HCT116 (cell line): Measurements from ENCODE around the gene DDX19B. TPM values are rescaled to one million over a fixed set of nuclear protein-coding genes. Genes with fewer than 3 reads are reported as not detected.

ENCODE experiments used
- ATAC-seq: fragments of 200-7000 bp; cut with Tn5 transposase; 2 replicates; pipeline ENCODE4 v1.9.1; 2020; ENCODE audit warnings: mild to moderate bottlenecking, moderate library complexity
- BruUV-seq: library from RNA; stranded (reverse); fragments of 400-500 nt; replicated peaks from 2 replicates; lab custom pipeline; 2021; lab: Mats Ljungman, UMichigan
- CTCF ChIA-PET: fragments of 300-600 bp; sonication (Branson Sonifier 250); formaldehyde crosslinking; loops from one replicate; lab custom pipeline; 2021; ENCODE audit warnings: antibody characterized with exemption; lab: Charles Lee
- POLR2A ChIA-PET: fragments of 300-600, 350-600 bp; sonication (Branson Sonifier 250); formaldehyde crosslinking; loops from one replicate; lab custom pipeline; 2021; ENCODE audit warnings: antibody characterized with exemption; lab: Charles Lee
- RAD21 ChIA-PET, 2 experiments: fragments of 300-600 bp; sonication (Branson Sonifier 250); formaldehyde crosslinking; loops; one replicate each; lab custom pipeline; 2023; ENCODE audit warnings: low total read pairs in 2 of 2; ENCODE audit not compliant: uncharacterized antibody in 2 of 2, unreplicated experiment in 2 of 2, low non-redundant PET in 1 of 2; lab: Charles Lee
- DNase-seq: peaks from one replicate; pipeline ENCODE4 v3.0.0-alpha.2; 2010; ENCODE audit warnings: low read depth, low spot score
- H2AFZ ChIP-seq: fragments of 200-600 bp; shearing (Covaris generic), sonication (generic); 2 replicates; pipeline ENCODE4 v1.6.1; 2017; ENCODE audit warnings: low read depth, mixed run types, mixed read lengths, antibody characterized with exemption, low read length; ENCODE audit not compliant: poor library complexity, severe bottlenecking
- H3K27ac ChIP-seq: 2 replicates; pipeline ENCODE4 v1.5.1; 2012; ENCODE audit warnings: low read depth, low read length
- H3K27me3 ChIP-seq: fragments of 200-600 bp; sonication (generic); 2 replicates; pipeline ENCODE4 v1.6.1; 2016; ENCODE audit warnings: mixed run types, low read length, mixed read lengths; ENCODE audit not compliant: insufficient read depth
- H3K36me3 ChIP-seq, 2 experiments: fragments of 200-500 bp in 1 of 2; fragments of 200-600 bp in 1 of 2; sonication (Bioruptor generic) in 1 of 2; sonication (generic) in 1 of 2; 2 replicates each; pipeline versions ENCODE4 v1.5.1 to v1.6.1; 2014 to 2016; ENCODE audit warnings: low read length in 2 of 2, inconsistent platforms in 1 of 2, mixed read lengths in 1 of 2, mixed run types in 1 of 2; ENCODE audit not compliant: insufficient read depth in 2 of 2, control insufficient read depth in 1 of 2
- H3K4me1 ChIP-seq, 2 experiments: fragments of 200-600 bp in 1 of 2; sonication (generic) in 1 of 2; 2 replicates each; pipeline versions ENCODE4 v1.5.1 to v1.6.1; 2012 to 2017; ENCODE audit warnings: low read length in 2 of 2, inconsistent platforms in 1 of 2, mild to moderate bottlenecking in 1 of 2, mixed read lengths in 1 of 2, mixed run types in 1 of 2, moderate library complexity in 1 of 2; ENCODE audit not compliant: insufficient read depth in 2 of 2, control insufficient read depth in 1 of 2
- H3K4me2 ChIP-seq: fragments of 200-600 bp; sonication (generic); 2 replicates; pipeline ENCODE4 v1.6.1; 2017; ENCODE audit warnings: mixed run types, low read length, mixed read lengths
- H3K4me3 ChIP-seq, 2 experiments: fragments of 200-600 bp in 1 of 2; sonication (generic) in 1 of 2; replicated peaks in 1 of 2; 2 replicates each; pipeline ENCODE4 v1.5.1; 2011 to 2016; ENCODE audit warnings: low read length in 2 of 2, control low read depth in 1 of 2, low read depth in 1 of 2, mild to moderate bottlenecking in 1 of 2, mixed read lengths in 1 of 2, mixed run types in 1 of 2
- H3K79me2 ChIP-seq: fragments of 200-600 bp; sonication (generic); 2 replicates; pipeline ENCODE4 v1.6.1; 2017; ENCODE audit warnings: mild to moderate bottlenecking, mixed run types, low read length, moderate library complexity, mixed read lengths; ENCODE audit not compliant: insufficient read depth
- H3K9ac ChIP-seq: fragments of 200-600 bp; sonication (generic); 2 replicates; pipeline ENCODE4 v1.6.1; 2016; ENCODE audit warnings: low read length, mixed read lengths
- H3K9me2 ChIP-seq: fragments of 200-600 bp; sonication (generic), shearing (Covaris generic); 2 replicates; pipeline ENCODE4 v1.6.1; 2017; ENCODE audit warnings: mixed run types, mild to moderate bottlenecking, moderate library complexity; ENCODE audit not compliant: insufficient read depth
- H3K9me3 ChIP-seq, 2 experiments: fragments of 200-500 bp in 1 of 2; fragments of 200-600 bp in 1 of 2; sonication (Bioruptor generic) in 1 of 2; sonication (generic) in 1 of 2; 2 replicates each; pipeline ENCODE4 v1.6.1; 2014 to 2017; ENCODE audit warnings: low read length in 2 of 2, mixed read lengths in 2 of 2, inconsistent platforms in 1 of 2, low read depth in 1 of 2, mild to moderate bottlenecking in 1 of 2, mixed run types in 1 of 2, moderate library complexity in 1 of 2; ENCODE audit not compliant: control insufficient read depth in 1 of 2, insufficient read depth in 1 of 2
- H4K20me1 ChIP-seq: fragments of 200-600 bp; sonication (generic), shearing (Covaris generic); 2 replicates; pipeline ENCODE4 v1.6.1; 2017; ENCODE audit warnings: mixed run types, mild to moderate bottlenecking, moderate library complexity; ENCODE audit not compliant: insufficient read depth
- CEBPB ChIP-seq: IDR thresholded peaks from 2 replicates; pipeline ENCODE4 v1.6.1; 2012; ENCODE audit warnings: low read depth
- EZH2 ChIP-seq: fragments of 200-600 bp; sonication (generic); IDR thresholded peaks from 2 replicates; pipeline ENCODE4 v1.6.1; 2017; ENCODE audit warnings: antibody characterized with exemption, mixed run types
- FOSL1 ChIP-seq: IDR thresholded peaks from 2 replicates; pipeline ENCODE4 v1.6.1; 2012; ENCODE audit warnings: low read depth
- POLR2A ChIP-seq: IDR thresholded peaks from 2 replicates; pipeline ENCODE4 v1.7.0; 2011; ENCODE audit warnings: borderline replicate concordance; ENCODE audit not compliant: insufficient read depth, insufficient read length; ENCODE audit errors: extremely low read depth
- POLR2AphosphoS5 ChIP-seq: IDR thresholded peaks from 2 replicates; pipeline ENCODE4 v1.6.1; 2011; ENCODE audit warnings: mild to moderate bottlenecking, low read depth, low read length, moderate library complexity
- SRF ChIP-seq: IDR thresholded peaks from 2 replicates; pipeline ENCODE4 v1.6.1; 2012; ENCODE audit warnings: low read depth
- TCF7L2 ChIP-seq: IDR thresholded peaks from 2 replicates; pipeline ENCODE4 v1.7.0; 2011; ENCODE audit warnings: borderline replicate concordance, inconsistent platforms; ENCODE audit not compliant: insufficient read depth, insufficient read length; ENCODE audit errors: extremely low read depth
- YY1 ChIP-seq: IDR thresholded peaks from 2 replicates; pipeline ENCODE4 v1.6.1; 2011; ENCODE audit warnings: low read length, low read depth, moderate library complexity, mild to moderate bottlenecking; ENCODE audit not compliant: insufficient replicate concordance; ENCODE audit errors: extremely low read depth
- ZFX ChIP-seq: fragments of 450-650 bp; IDR thresholded peaks from 2 replicates; pipeline ENCODE4 v1.6.1; 2017
- ZNF274 ChIP-seq: fragments of 200-500 bp; sonication (Bioruptor generic); IDR thresholded peaks from 2 replicates; pipeline ENCODE4 v1.6.1; 2014; ENCODE audit warnings: mild to moderate bottlenecking, low read depth, low read length, inconsistent platforms
- intact Hi-C: fragments of 100-400 bp; cut with micrococcal nuclease; formaldehyde crosslinking; loops from 2 replicates; pipeline ENCODE4 v1.10.0; 2022
- total RNA-seq: library from RNA; stranded (reverse); gene quantifications from one replicate; pipeline ENCODE4 v1.2.1, GENCODE V29; 2021; ENCODE audit not compliant: unreplicated experiment
- TF ChIP-seq, protein P1 (sequence below): IDR thresholded peaks from 2 replicates; pipeline ENCODE4 v1.6.1; 2011; ENCODE audit warnings: mild to moderate bottlenecking, low read length, moderate library complexity; ENCODE audit not compliant: insufficient replicate concordance; ENCODE audit errors: extremely low read depth

DDX19B gene
- total RNA-seq, 1 experiment from 2014 or later = 36.6 TPM

DNA sequence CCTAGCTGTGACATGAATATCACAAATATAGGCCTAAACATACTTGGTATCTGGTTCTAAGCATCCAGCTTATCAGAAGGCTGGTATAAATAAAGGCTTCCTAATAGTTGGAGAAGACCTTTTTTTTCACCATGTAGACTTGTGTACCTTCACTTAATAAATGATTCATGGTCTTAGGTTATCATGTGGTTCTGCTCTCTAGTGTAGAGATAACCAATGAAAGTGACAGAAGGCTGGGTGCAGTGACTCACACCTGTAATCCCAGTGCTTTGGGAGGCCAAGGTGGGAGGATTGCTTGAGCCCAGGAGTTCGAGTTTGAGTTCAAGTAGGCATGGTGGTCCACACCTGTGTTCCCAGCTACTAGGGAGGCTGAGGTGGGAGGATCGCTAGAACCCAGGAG lies 50.8 kb downstream of the DDX19B start:
- no peak overlapping the region for H3K9ac ChIP-seq
- no peak overlapping the region for H2AFZ ChIP-seq
- H3K36me3 ChIP-seq = peaks cover 24% of the 10 kb centered on the region in 2 experiments; a peak in 3 of 4 replicates
- intact Hi-C loops = no loop called here
- no peak for DNase-seq
- H3K4me1 ChIP-seq = peaks cover 8 to 15% of the 10 kb centered on the region in 2 experiments
- H3K9me2 ChIP-seq = no peaks in the 10 kb centered on the region
- H4K20me1 ChIP-seq = no peaks in the 10 kb centered on the region
- H3K27ac ChIP-seq = no peak overlapping the region
- ChIA-PET RAD21 (no interaction called here), POLR2A (no interaction called here), CTCF (no interaction called here)
- H3K27me3 ChIP-seq = no peaks in the 10 kb centered on the region
- no peak for TF ChIP-seq POLR2A
- TF ChIP-seq ZNF274 = no peak
- TF ChIP-seq POLR2AphosphoS5 = no peak
- no peak for TF ChIP-seq FOSL1
- TF ChIP-seq EZH2 = no peak
- TF ChIP-seq ZFX = no peak
- TF ChIP-seq SRF = no peak
- TF ChIP-seq, protein P1, sequence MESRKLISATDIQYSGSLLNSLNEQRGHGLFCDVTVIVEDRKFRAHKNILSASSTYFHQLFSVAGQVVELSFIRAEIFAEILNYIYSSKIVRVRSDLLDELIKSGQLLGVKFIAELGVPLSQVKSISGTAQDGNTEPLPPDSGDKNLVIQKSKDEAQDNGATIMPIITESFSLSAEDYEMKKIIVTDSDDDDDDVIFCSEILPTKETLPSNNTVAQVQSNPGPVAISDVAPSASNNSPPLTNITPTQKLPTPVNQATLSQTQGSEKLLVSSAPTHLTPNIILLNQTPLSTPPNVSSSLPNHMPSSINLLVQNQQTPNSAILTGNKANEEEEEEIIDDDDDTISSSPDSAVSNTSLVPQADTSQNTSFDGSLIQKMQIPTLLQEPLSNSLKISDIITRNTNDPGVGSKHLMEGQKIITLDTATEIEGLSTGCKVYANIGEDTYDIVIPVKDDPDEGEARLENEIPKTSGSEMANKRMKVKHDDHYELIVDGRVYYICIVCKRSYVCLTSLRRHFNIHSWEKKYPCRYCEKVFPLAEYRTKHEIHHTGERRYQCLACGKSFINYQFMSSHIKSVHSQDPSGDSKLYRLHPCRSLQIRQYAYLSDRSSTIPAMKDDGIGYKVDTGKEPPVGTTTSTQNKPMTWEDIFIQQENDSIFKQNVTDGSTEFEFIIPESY = no peak
- no peak for ATAC-seq
- no peak overlapping the region for H3K4me2 ChIP-seq
- H3K9me3 ChIP-seq = no peaks in the 10 kb centered on the region
- H3K4me3 ChIP-seq = no peak overlapping the region
- no TSS peak for BruUV-seq
- H3K79me2 ChIP-seq = peaks cover 58% of the 10 kb centered on the region

DNA sequence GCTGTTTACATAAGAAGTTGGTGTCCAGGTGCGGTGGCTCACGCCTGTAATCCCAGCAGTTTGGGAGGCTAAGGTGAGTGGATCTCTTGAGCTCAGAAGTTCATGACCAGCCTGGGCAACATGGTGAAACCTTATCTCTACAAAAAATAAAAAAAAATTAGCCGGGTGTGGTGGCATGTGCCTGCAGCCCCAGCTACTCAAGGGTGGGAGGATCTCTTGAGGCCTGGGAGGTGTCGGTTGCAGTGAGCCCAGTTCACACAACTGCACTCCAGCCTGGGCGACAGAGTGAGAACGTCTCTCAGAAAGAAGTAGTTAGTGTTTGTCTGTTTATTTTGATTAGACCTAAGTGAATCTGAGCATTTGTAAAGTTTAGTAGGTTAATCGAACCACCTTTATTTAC lies 60.6 kb downstream of the DDX19B start:
- no peak for DNase-seq
- Histone ChIP-seq H3K27me3 (no peaks in the 10 kb centered on the region), H3K36me3 (peaks cover 40 to 50% of the 10 kb centered on the region in 2 experiments), H2AFZ (no peak overlapping the region), H3K79me2 (peaks cover 10% of the 10 kb centered on the region; the same call in 1 of the 2 replicates), H3K4me3 (no peak overlapping the region), H3K9ac (no peak overlapping the region), H4K20me1 (no peaks in the 10 kb centered on the region; the same call in 1 of the 2 replicates), H3K9me2 (no peaks in the 10 kb centered on the region), H3K27ac (no peak overlapping the region), H3K9me3 (no peaks in the 10 kb centered on the region), H3K4me1 (no peaks in the 10 kb centered on the region), H3K4me2 (no peak overlapping the region)
- ChIA-PET POLR2A (no interaction called here), CTCF (interaction anchor here (1.4 kb wide), 1 partner anchor 412 kb away, joined by 3 read pairs; no protein-coding TSS in a partner anchor), RAD21 (no interaction called here)
- intact Hi-C loops = no loop called here
- TF ChIP-seq YY1 (no peak), POLR2A (no peak), TCF7L2 (no peak), CEBPB (no peak), EZH2 (no peak)
- TF ChIP-seq, protein P1 = no peak
- no TSS peak for BruUV-seq
- ATAC-seq = no peak
